Mesenchymal stem cell (in vitro differentiated cells and primary cell): Measurements from ENCODE around the gene EGFLAM.
"Not testable (repeated sequence)": the region's sequence is repeated elsewhere in the genome, so short reads cannot be mapped to it uniquely, and the experiment has no call there.

ENCODE experiments used
- DNase-seq: peaks from one replicate; pipeline ENCODE4 v3.0.0-alpha.2; 2013
- H2AFZ ChIP-seq: one replicate; pipeline ENCODE4 v1.6.1; 2013; ENCODE audit warnings: low read depth, mild to moderate bottlenecking, control low read depth, inconsistent platforms, low read length, moderate library complexity
- H2AK5ac ChIP-seq: 2 replicates; pipeline ENCODE4 v1.6.1; 2013; ENCODE audit warnings: low read length, moderate library complexity, mild to moderate bottlenecking, inconsistent platforms; ENCODE audit not compliant: severe bottlenecking
- H2BK120ac ChIP-seq: one replicate; pipeline ENCODE4 v1.6.1; 2013; ENCODE audit warnings: low read depth, mild to moderate bottlenecking, inconsistent platforms, low read length, moderate library complexity
- H2BK12ac ChIP-seq, 2 experiments: one replicate each; pipeline ENCODE4 v1.6.1; 2013; ENCODE audit warnings: inconsistent platforms in 2 of 2, low read length in 2 of 2, mild to moderate bottlenecking in 2 of 2, moderate library complexity in 2 of 2, control low read depth in 1 of 2
- H2BK15ac ChIP-seq: one replicate; pipeline ENCODE4 v1.6.1; 2013; ENCODE audit warnings: mild to moderate bottlenecking, low read depth, inconsistent platforms; ENCODE audit not compliant: poor library complexity, severe bottlenecking
- H2BK5ac ChIP-seq: 2 replicates; pipeline ENCODE4 v1.6.1; 2013; ENCODE audit warnings: low read depth, mild to moderate bottlenecking, low read length, control low read depth, inconsistent platforms; ENCODE audit not compliant: poor library complexity, severe bottlenecking
- H3K14ac ChIP-seq, 2 experiments: one replicate each; pipeline ENCODE4 v1.6.1; 2013; ENCODE audit warnings: inconsistent platforms in 2 of 2, low read length in 2 of 2, control low read depth in 1 of 2, mild to moderate bottlenecking in 1 of 2, moderate library complexity in 1 of 2
- H3K18ac ChIP-seq, 2 experiments: one replicate each; pipeline ENCODE4 v1.6.1; 2013; ENCODE audit warnings: inconsistent platforms in 2 of 2, low read length in 2 of 2, control low read depth in 1 of 2, low read depth in 1 of 2, mild to moderate bottlenecking in 1 of 2
- H3K23ac ChIP-seq, 2 experiments: one replicate each; pipeline ENCODE4 v1.6.1; 2013; ENCODE audit warnings: inconsistent platforms in 2 of 2, low read length in 2 of 2, mild to moderate bottlenecking in 2 of 2, moderate library complexity in 2 of 2, control low read depth in 1 of 2
- H3K27ac ChIP-seq: 2 replicates; pipeline ENCODE4 v1.5.1; 2013; ENCODE audit warnings: mild to moderate bottlenecking, moderate library complexity, low read length, control low read depth, inconsistent platforms; ENCODE audit not compliant: poor library complexity, severe bottlenecking
- H3K27me3 ChIP-seq, 2 experiments: 2 replicates each; pipeline versions ENCODE4 v1.6.1 to v1.7.0; 2013; ENCODE audit warnings: low read length in 2 of 2, mild to moderate bottlenecking in 2 of 2, moderate library complexity in 2 of 2, control low read depth in 1 of 2, inconsistent platforms in 1 of 2; ENCODE audit not compliant: control insufficient read depth in 1 of 2, insufficient read depth in 1 of 2
- H3K36me3 ChIP-seq, 2 experiments: 2 replicates each; pipeline versions ENCODE4 v1.6.1 to v1.7.0; 2013; ENCODE audit warnings: low read length in 2 of 2, control low read depth in 1 of 2, inconsistent platforms in 1 of 2, low read depth in 1 of 2, mild to moderate bottlenecking in 1 of 2; ENCODE audit not compliant: insufficient read depth in 2 of 2, control insufficient read depth in 1 of 2
- H3K4ac ChIP-seq, 2 experiments: one replicate each; pipeline ENCODE4 v1.6.1; 2013; ENCODE audit warnings: inconsistent platforms in 2 of 2, low read length in 2 of 2, mild to moderate bottlenecking in 2 of 2, moderate library complexity in 2 of 2, control low read depth in 1 of 2, low read depth in 1 of 2
- H3K4me1 ChIP-seq: 2 replicates; pipeline ENCODE4 v1.6.1; 2013; ENCODE audit warnings: low read depth, low read length, control low read depth; ENCODE audit not compliant: control insufficient read depth, insufficient read depth
- H3K4me2 ChIP-seq: 2 replicates; pipeline ENCODE4 v1.6.1; 2013; ENCODE audit warnings: low read length, mild to moderate bottlenecking, inconsistent platforms; ENCODE audit not compliant: poor library complexity, severe bottlenecking
- H3K4me3 ChIP-seq, 2 experiments: 2 replicates each; pipeline versions ENCODE4 v1.5.1 to v1.7.0; 2013; ENCODE audit warnings: low read length in 2 of 2, mild to moderate bottlenecking in 2 of 2, control low read depth in 1 of 2, low read depth in 1 of 2; ENCODE audit not compliant: insufficient read depth in 1 of 2
- H3K79me1 ChIP-seq: replicated peaks from 2 replicates; pipeline ENCODE4 v1.6.1; 2013; ENCODE audit warnings: mild to moderate bottlenecking, control low read depth, low read length, inconsistent platforms; ENCODE audit not compliant: poor library complexity, severe bottlenecking
- H3K9ac ChIP-seq: 2 replicates; pipeline ENCODE4 v1.7.0; 2013; ENCODE audit warnings: mild to moderate bottlenecking, low read length, moderate library complexity
- H3K9me3 ChIP-seq: 2 replicates; pipeline ENCODE4 v1.7.0; 2013; ENCODE audit warnings: mild to moderate bottlenecking, low read length; ENCODE audit not compliant: control insufficient read depth
- H4K8ac ChIP-seq: one replicate; pipeline ENCODE4 v1.6.1; 2013; ENCODE audit warnings: inconsistent platforms, mild to moderate bottlenecking, low read length, moderate library complexity
- H4K91ac ChIP-seq: one replicate; pipeline ENCODE4 v1.6.1; 2013; ENCODE audit warnings: mild to moderate bottlenecking, low read length, inconsistent platforms
- WGBS: methylation state at CpG from one replicate; pipeline ENCODE4 v1.1.7; 2013; ENCODE audit warnings: mixed read lengths; 5-methylcytosine and 5-hydroxymethylcytosine counted together

EGFLAM gene

DNA sequence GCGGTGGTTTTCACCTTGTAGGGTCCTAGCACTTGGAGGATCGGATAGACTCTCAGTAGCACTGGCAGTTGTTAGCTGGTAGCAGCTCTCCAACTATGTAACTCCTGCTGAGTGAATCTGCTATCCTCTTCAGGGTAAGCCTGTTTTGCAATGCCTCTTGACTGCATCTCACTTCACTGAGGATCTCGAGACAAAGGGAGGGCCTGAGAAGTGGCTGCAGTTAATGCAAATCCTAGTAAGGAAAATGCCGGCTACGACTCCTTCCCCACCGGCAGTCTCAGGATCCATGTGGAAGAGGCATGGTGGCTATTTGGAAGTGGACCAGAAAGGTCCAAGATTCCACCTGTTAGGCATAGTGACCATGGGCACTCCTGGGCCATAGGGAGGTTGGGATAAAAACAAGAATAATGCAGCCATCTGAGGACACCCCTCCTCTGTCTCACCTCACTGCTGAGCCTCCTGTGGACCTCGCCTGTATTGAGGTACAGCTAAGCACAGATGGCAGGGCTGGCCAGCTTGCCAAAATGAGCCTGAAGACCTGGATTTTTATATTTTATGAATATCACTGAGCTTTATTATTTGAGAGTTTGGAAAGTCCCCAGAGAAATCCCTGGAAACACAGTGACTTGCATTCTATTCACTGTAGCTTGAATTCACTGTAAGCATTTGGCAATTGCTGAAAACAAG is 152.1 kb downstream of the EGFLAM start:
- H3K9ac ChIP-seq, result no peak overlapping the region
- no peak overlapping the region for H4K91ac ChIP-seq
- no peaks in the 10 kb centered on the region for H3K36me3 ChIP-seq
- H3K4me3 ChIP-seq, result no peak overlapping the region
- no peak overlapping the region for H3K4me2 ChIP-seq
- H3K79me1 ChIP-seq, result no peaks in the 10 kb centered on the region
- no peak overlapping the region for H3K18ac ChIP-seq
- no peak overlapping the region for H2BK5ac ChIP-seq
- no peak overlapping the region for H3K27ac ChIP-seq
- WGBS, result 93% methylated on average over 7 of the region's 7 CpGs
- no peak overlapping the region for H2AFZ ChIP-seq
- no peak for DNase-seq
- H2BK15ac ChIP-seq, result no peak overlapping the region
- no peak overlapping the region for H2BK12ac ChIP-seq
- H3K27me3 ChIP-seq, result peaks cover 0 to 29% of the 10 kb centered on the region in 2 experiments
- no peak overlapping the region for H2AK5ac ChIP-seq
- no peak overlapping the region for H4K8ac ChIP-seq
- H3K14ac ChIP-seq, result no peak overlapping the region
- no peaks in the 10 kb centered on the region for H3K4me1 ChIP-seq
- no peak overlapping the region for H3K4ac ChIP-seq
- H2BK120ac ChIP-seq, result no peak overlapping the region
- H3K23ac ChIP-seq, result no peak overlapping the region
- H3K9me3 ChIP-seq, result peaks cover 19% of the 10 kb centered on the region

DNA sequence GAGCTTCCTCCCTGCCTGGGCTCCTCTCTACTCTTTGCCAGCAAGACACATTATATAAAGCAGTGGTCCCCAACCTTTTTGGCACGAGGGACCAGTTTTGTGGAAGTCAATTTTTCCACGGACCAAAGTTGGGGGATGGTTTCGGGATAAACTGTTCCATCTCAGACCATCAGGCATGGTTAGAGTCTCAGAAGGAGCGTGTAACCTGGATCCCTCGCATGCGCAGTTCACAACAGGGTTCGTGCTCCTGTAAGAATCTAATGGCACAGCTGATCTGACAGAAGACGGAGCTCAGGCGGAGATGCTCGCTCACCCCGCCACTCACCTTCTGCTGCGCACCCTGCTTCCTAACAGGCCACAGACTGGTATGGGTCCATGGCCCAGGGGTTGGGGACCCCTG is 155.3 kb downstream of the EGFLAM start:
- peak overlapping the region; percentile 23 for H3K9ac ChIP-seq
- no peaks in the 10 kb centered on the region for H3K36me3 ChIP-seq
- H3K4ac ChIP-seq, result no peak overlapping the region
- H3K79me1 ChIP-seq, result no peaks in the 10 kb centered on the region
- no peak overlapping the region for H4K8ac ChIP-seq
- no peak overlapping the region for H3K4me3 ChIP-seq
- no peak for DNase-seq
- H2AFZ ChIP-seq, result no peak overlapping the region
- no peak overlapping the region for H3K4me2 ChIP-seq
- no peaks in the 10 kb centered on the region for H3K9me3 ChIP-seq
- H3K23ac ChIP-seq, result no peak overlapping the region
- H3K27ac ChIP-seq, result no peak overlapping the region
- H2BK5ac ChIP-seq, result no peak overlapping the region
- H2BK12ac ChIP-seq, result no peak overlapping the region
- no peak overlapping the region for H3K18ac ChIP-seq
- no peak overlapping the region for H2AK5ac ChIP-seq
- H4K91ac ChIP-seq, result no peak overlapping the region
- WGBS, result 95% methylated on average over 12 of the region's 12 CpGs
- H2BK120ac ChIP-seq, result no peak overlapping the region
- no peak overlapping the region for H2BK15ac ChIP-seq
- no peak overlapping the region for H3K14ac ChIP-seq
- peaks cover 0 to 29% of the 10 kb centered on the region in 2 experiments for H3K27me3 ChIP-seq
- no peaks in the 10 kb centered on the region for H3K4me1 ChIP-seq

DNA sequence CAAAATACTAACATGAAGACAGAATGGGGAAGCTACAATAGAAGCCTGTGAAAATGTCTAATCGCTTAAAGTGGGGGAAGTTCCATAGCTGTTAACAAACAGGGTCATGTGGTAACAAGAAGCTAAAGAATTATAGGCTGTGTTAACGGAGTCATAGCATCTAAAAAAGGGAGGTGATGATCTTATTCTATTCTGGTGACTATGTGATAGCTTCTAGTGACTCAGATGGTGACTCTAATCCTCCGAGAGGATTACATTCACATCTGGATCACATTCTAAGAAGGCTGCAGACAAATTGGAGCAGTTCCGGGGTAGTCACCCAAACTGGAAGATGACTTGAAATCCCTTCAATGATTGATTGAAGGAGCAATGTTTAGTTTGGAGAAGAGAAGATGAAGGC is 156.0 kb downstream of the EGFLAM start:
- H2BK5ac ChIP-seq, result no peak overlapping the region
- H3K18ac ChIP-seq, result no peak overlapping the region
- H3K4me2 ChIP-seq, result no peak overlapping the region
- no peak overlapping the region for H2BK12ac ChIP-seq
- H3K23ac ChIP-seq, result no peak overlapping the region
- H2BK15ac ChIP-seq, result no peak overlapping the region
- peak overlapping the region; percentile 23 for H3K9ac ChIP-seq
- H2AK5ac ChIP-seq, result no peak overlapping the region
- WGBS, result 85% methylated on average over 4 of the region's 4 CpGs
- no peaks in the 10 kb centered on the region for H3K36me3 ChIP-seq
- H3K9me3 ChIP-seq, result no peaks in the 10 kb centered on the region
- H3K4ac ChIP-seq, result no peak overlapping the region
- H4K8ac ChIP-seq, result no peak overlapping the region
- H3K14ac ChIP-seq, result no peak overlapping the region
- H2AFZ ChIP-seq, result no peak overlapping the region
- no peaks in the 10 kb centered on the region for H3K79me1 ChIP-seq
- H4K91ac ChIP-seq, result no peak overlapping the region
- no peak overlapping the region for H2BK120ac ChIP-seq
- H3K4me1 ChIP-seq, result no peaks in the 10 kb centered on the region
- no peak overlapping the region for H3K4me3 ChIP-seq
- peak; percentile 18 for DNase-seq
- H3K27ac ChIP-seq, result no peak overlapping the region
- H3K27me3 ChIP-seq, result peaks cover 0 to 32% of the 10 kb centered on the region in 2 experiments

DNA sequence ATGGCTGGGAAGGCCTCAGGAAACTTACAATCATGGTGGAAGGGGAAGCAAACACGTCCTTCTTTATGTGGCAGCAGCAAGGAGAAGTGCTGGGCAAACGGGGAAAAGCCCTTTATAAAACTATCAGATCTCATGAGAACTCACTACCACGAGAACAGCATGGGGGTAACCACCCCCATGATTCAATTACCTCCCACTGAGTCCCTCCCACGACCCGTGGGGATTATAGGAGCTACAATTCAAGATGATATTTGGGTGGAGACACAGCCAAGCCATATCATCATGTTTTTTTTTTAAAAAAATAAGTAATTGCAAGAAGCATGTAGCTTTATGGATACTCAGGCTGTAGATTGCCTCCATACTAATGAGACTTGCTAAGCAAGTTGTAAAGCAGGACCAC is 157.4 kb downstream of the EGFLAM start:
- H4K91ac ChIP-seq, H2BK5ac ChIP-seq, H4K8ac ChIP-seq, H3K36me3 ChIP-seq, H3K4ac ChIP-seq, H2BK120ac ChIP-seq, H3K23ac ChIP-seq, H2BK15ac ChIP-seq, DNase-seq, H3K4me1 ChIP-seq, H3K27ac ChIP-seq, H3K4me3 ChIP-seq, H3K9me3 ChIP-seq, H2AFZ ChIP-seq, H3K9ac ChIP-seq, H2AK5ac ChIP-seq, H3K18ac ChIP-seq, H3K4me2 ChIP-seq, H3K14ac ChIP-seq, H3K79me1 ChIP-seq: not testable (repeated sequence)
- 100% methylated on average over 1 of the region's 5 CpGs for WGBS
- H2BK12ac ChIP-seq, result peak overlapping the region in 1 of 2 experiments; percentile 33
- H3K27me3 ChIP-seq, result peaks cover 0 to 22% of the 10 kb centered on the region in 2 experiments
